GM19099 (cell line): ENCODE data around the gene MASP1.

Experiments used
- POLR2A ChIP-seq: IDR thresholded peaks from 3 replicates; pipeline ENCODE4 v1.6.1; 2011; ENCODE audit warnings: low read depth; ENCODE audit not compliant: insufficient read length; ENCODE audit errors: extremely low read depth

The MASP1 gene

GRCh38 chr3:187310954-187311470 is 19.5 kb upstream of the MASP1 start:
- no peak for TF ChIP-seq POLR2A

- no peak for TF ChIP-seq POLR2A
Measured at GRCh38 chr3:187310226-187310625, 18.7 kb upstream of the MASP1 start.

GRCh38 chr3:187305881-187306280 is 14.3 kb upstream of the MASP1 start:
- no peak for TF ChIP-seq POLR2A

- no peak for TF ChIP-seq POLR2A
Measured at GRCh38 chr3:187299611-187300010, 8.1 kb upstream of the MASP1 start.

GRCh38 chr3:187296911-187297310 is 5.4 kb upstream of the MASP1 start:
- no peak for TF ChIP-seq POLR2A

- no peak for TF ChIP-seq POLR2A
Measured at GRCh38 chr3:187296058-187296457, 4.5 kb upstream of the MASP1 start.

- TF ChIP-seq POLR2A: no peak
Measured at GRCh38 chr3:187295316-187296034, 3.9 kb upstream of the MASP1 start.

GRCh38 chr3:187293516-187294430 is 2.2 kb upstream of the MASP1 start:
- TF ChIP-seq POLR2A: no peak

- TF ChIP-seq POLR2A: no peak
Measured at GRCh38 chr3:187292631-187293515, 1.3 kb upstream of the MASP1 start.

GRCh38 chr3:187292181-187292580 is 644 bp upstream of the MASP1 start:
- TF ChIP-seq POLR2A: no peak

- TF ChIP-seq POLR2A: no peak
Measured at GRCh38 chr3:187291001-187291511, 481 bp downstream of the MASP1 start.

GRCh38 chr3:187290503-187290902 is 1.0 kb downstream of the MASP1 start:
- TF ChIP-seq POLR2A: no peak

GRCh38 chr3:187288855-187289605 is 2.5 kb downstream of the MASP1 start:
- TF ChIP-seq POLR2A: no peak
